Brain pericyte (primary cell): Measurements from ENCODE around the gene TMPRSS11A.

Source experiments
- DNase-seq: peaks from one replicate; pipeline ENCODE4 v3.0.0-alpha.2; 2012; ENCODE audit warnings: low read depth, low spot score

The TMPRSS11A gene, protein sequence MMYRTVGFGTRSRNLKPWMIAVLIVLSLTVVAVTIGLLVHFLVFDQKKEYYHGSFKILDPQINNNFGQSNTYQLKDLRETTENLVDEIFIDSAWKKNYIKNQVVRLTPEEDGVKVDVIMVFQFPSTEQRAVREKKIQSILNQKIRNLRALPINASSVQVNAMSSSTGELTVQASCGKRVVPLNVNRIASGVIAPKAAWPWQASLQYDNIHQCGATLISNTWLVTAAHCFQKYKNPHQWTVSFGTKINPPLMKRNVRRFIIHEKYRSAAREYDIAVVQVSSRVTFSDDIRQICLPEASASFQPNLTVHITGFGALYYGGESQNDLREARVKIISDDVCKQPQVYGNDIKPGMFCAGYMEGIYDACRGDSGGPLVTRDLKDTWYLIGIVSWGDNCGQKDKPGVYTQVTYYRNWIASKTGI

DNA sequence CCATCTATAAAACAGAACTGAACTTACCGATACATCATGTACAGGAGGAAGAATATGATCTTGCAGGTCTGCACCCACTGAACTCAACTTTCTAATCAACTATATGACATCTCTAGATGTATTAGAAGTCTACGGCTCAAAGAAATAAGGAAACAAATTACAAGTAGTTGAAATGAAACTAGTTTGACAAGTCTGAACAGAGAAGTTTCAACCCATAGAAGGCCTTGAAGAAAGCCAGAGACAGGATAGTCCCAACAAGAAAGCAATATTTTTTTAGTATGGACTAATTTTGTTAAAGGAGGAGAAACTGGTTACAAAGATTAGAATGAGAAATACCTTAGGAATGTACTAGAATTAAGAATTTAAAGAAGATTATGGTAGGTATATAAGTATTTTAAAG lies at the start of gene TMPRSS11A:
TSS of gene TMPRSS11A (minus strand) at position 138 of the 400 bp plus-strand sequence. CDS start at position 38, 100 bp downstream.
- no peak for DNase-seq

GRCh38 chr4:68011684-68012083 lies 48.4 kb upstream of the TMPRSS11A start:
- DNase-seq = no peak

GRCh38 chr4:68002906-68003305 lies 39.6 kb upstream of the TMPRSS11A start:
- no peak for DNase-seq

- DNase-seq = no peak
These were observed 32.8 kb upstream of the TMPRSS11A start for GRCh38 chr4:67996127-67996526.

- no peak for DNase-seq
These were observed 25.7 kb upstream of the TMPRSS11A start for GRCh38 chr4:67988991-67989390.

DNA sequence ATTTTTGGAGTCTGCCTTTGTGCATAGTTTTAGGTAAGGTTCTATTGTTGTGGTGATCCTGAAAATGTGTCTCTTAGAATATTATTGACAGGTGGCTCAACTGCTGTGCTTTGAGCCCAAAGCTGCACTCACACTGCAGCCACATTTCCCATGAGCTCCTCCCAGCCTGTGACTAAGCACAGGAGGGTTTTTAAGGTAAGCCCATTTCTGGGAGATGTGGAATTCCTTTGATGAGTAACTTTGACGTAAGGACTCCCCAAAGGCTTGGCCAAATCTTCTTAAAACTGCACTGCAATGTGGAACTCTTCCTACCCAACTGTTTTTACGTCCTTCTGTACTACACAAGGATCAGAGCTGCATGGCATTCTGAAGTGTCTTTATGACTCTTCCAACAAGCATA lies 20.0 kb upstream of the TMPRSS11A start:
- no peak for DNase-seq

GRCh38 chr4:67980512-67980911 lies 17.2 kb upstream of the TMPRSS11A start:
- no peak for DNase-seq

GRCh38 chr4:67973608-67974007 lies 10.3 kb upstream of the TMPRSS11A start:
- no peak for DNase-seq

DNA sequence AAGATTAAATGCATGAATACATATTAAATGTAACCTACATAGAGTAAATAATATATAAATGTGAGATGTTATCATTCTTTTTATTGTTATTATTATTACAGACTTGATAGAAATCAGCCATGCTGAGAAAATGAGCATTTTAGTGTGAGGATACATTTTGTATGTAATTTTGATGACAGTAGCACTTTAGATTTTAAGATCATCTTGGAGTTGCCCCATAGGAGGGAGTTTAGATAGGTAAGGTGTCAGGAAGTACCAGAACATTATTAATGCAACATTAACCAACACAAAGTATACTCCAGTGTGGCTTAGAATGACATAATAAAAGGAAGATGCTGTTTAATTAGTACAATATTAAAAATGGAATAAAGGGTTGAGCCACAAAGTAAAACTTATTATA lies 8.4 kb downstream of the TMPRSS11A start:
- no peak for DNase-seq

- no peak for DNase-seq
These were observed 22.2 kb downstream of the TMPRSS11A start for GRCh38 chr4:67941074-67941473.

GRCh38 chr4:67940506-67940905 lies 22.8 kb downstream of the TMPRSS11A start:
- no peak for DNase-seq

DNA sequence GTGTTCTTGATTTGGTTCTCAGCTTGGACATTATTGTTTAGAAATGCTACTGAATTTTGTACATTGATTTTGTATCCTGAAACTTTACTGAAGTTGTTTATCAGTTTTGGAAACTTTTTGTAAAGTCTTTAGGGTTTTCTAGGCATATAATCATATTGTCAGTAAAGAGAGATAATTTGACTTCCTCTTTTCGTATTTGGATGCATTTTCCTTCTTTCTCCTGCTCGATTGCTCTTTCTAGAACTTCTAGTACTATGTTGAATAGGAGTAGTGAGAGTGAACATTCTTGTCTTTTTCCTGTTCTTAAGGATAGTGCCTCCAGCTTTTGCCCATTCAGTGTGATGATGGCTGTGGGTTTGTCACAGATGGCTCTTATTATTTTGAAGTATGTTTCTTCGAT lies 24.1 kb downstream of the TMPRSS11A start:
- DNase-seq = no peak

GRCh38 chr4:67935888-67936287 lies 27.4 kb downstream of the TMPRSS11A start:
- no peak for DNase-seq

- DNase-seq = no peak
These were observed 28.7 kb downstream of the TMPRSS11A start for GRCh38 chr4:67934628-67935027.

DNA sequence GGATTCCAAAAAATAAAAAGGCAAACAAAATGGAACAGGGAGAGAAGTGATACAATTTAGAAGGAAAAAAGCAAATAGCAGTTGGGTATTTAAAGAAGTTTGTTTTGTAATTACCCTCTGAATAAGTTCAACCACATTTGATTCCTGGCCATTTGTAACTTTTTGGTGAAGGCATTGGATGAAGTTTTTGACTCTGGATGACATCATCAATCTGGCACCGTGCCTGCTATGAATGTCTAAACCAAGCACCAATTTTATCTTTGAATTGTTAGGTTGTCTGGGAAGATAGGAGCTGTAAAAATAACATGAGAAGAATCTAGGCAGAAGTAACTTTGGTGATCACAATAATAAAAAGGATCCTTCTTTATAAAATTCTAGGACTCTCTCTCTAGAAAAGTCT lies 29.5 kb downstream of the TMPRSS11A start:
- no peak for DNase-seq

DNA sequence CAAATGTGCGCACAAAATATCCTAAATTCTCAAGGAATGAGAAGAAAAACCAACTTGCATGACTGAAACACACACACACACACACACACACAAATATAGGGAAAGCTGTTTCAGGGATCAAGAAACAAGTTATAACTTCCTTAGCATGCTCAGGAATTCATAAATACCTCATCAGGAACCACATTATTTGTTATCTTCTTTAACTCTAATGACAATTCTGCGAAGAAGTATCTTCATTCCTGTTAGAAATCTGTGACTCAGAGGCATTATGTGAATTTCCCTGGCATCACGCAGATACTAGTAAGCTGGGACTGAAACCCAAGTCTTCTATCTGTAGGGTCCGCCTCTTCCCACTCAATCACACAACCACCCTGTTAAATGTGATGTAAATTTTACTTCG lies 30.3 kb downstream of the TMPRSS11A start:
- DNase-seq = no peak

DNA sequence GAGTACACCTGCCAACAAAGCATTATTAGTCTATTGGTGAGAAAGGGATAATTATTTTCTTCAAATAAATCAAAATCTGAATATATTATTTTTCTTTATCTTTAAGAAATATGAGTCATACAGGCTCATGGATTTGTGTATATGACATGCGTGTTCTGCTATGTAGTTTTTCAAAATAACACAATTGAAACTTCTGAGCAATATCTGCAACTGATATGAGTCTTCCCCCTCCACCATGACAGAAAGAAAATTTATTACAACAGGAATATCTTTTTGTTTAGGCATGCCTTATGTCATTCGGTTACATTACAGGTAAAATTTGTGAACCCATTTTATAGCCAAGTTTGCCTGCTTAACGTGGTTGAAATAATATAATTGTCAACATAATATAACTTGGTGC lies 32.0 kb downstream of the TMPRSS11A start:
- DNase-seq = no peak

- DNase-seq = no peak
These were observed 33.9 kb downstream of the TMPRSS11A start for GRCh38 chr4:67929426-67929825.

GRCh38 chr4:67928546-67928945 lies 34.7 kb downstream of the TMPRSS11A start:
- DNase-seq = no peak

- DNase-seq = no peak
These were observed 36.0 kb downstream of the TMPRSS11A start for GRCh38 chr4:67927251-67927650.

- DNase-seq = no peak
These were observed 36.8 kb downstream of the TMPRSS11A start for GRCh38 chr4:67926485-67926884.

- DNase-seq = no peak
These were observed 40.6 kb downstream of the TMPRSS11A start for GRCh38 chr4:67922697-67923096.

- DNase-seq = no peak
These were observed 44.9 kb downstream of the TMPRSS11A start for GRCh38 chr4:67918428-67918827.
